ENCODE data around the gene UQCRH.
"Not testable (repeated sequence)": the region's sequence is repeated elsewhere in the genome, so short reads cannot be mapped to it uniquely, and the experiment has no call there.

Gene UQCRH

GRCh38 chr1:46300673-46301405 is 2.7 kb upstream of the UQCRH start:
- DNase-seq (ENCODE audit: low read depth in 2 of 2) = no peak

GRCh38 chr1:46301406-46301807 is 2.1 kb upstream of the UQCRH start:
- no peak for DNase-seq (ENCODE audit: low read depth in 2 of 2)

- peak in 1 of 2 donors; percentile 21 for DNase-seq (ENCODE audit: low read depth in 2 of 2)
Observed at GRCh38 chr1:46301808-46302640, 1.5 kb upstream of the UQCRH start.

- DNase-seq (ENCODE audit: low read depth in 2 of 2) = peak in 1 of 2 donors; percentile 21
Observed at GRCh38 chr1:46302641-46303037, 859 bp upstream of the UQCRH start.

GRCh38 chr1:46303872-46304326 is 401 bp downstream of the UQCRH start:
- DNase-seq (ENCODE audit: low read depth in 2 of 2) = no peak

- no peak for DNase-seq (ENCODE audit: low read depth in 2 of 2)
Observed at GRCh38 chr1:46306159-46306530, 2.6 kb downstream of the UQCRH start.

GRCh38 chr1:46309401-46310159 is 6.1 kb downstream of the UQCRH start:
- no peak for DNase-seq (ENCODE audit: low read depth in 2 of 2)

- DNase-seq (ENCODE audit: low read depth in 2 of 2) = no peak
Observed at GRCh38 chr1:46310321-46310720, 6.8 kb downstream of the UQCRH start.

GRCh38 chr1:46315669-46316403 is 12.3 kb downstream of the UQCRH start:
- no peak for DNase-seq (ENCODE audit: low read depth in 2 of 2)

- DNase-seq (ENCODE audit: low read depth in 2 of 2) = no peak
Observed at GRCh38 chr1:46317323-46317722, 13.8 kb downstream of the UQCRH start.

GRCh38 chr1:46319301-46319700 is 15.8 kb downstream of the UQCRH start:
- not testable (repeated sequence) for DNase-seq (ENCODE audit: low read depth in 2 of 2)

- not testable (repeated sequence) for DNase-seq (ENCODE audit: low read depth in 2 of 2)
Observed at GRCh38 chr1:46319960-46320914, 16.7 kb downstream of the UQCRH start.

GRCh38 chr1:46322191-46322590 is 18.7 kb downstream of the UQCRH start:
- DNase-seq (ENCODE audit: low read depth in 2 of 2) = not testable (repeated sequence)

- DNase-seq (ENCODE audit: low read depth in 2 of 2) = not testable (repeated sequence)
Observed at GRCh38 chr1:46325285-46326076, 22.0 kb downstream of the UQCRH start.

GRCh38 chr1:46328182-46328581 is 24.7 kb downstream of the UQCRH start:
- DNase-seq (ENCODE audit: low read depth in 2 of 2) = not testable (repeated sequence)

GRCh38 chr1:46329807-46330206 is 26.3 kb downstream of the UQCRH start:
- DNase-seq (ENCODE audit: low read depth in 2 of 2) = not testable (repeated sequence)

- DNase-seq (ENCODE audit: low read depth in 2 of 2) = not testable (repeated sequence)
Observed at GRCh38 chr1:46330381-46330780, 26.9 kb downstream of the UQCRH start.

- DNase-seq (ENCODE audit: low read depth in 2 of 2) = not testable (repeated sequence)
Observed at GRCh38 chr1:46331786-46332540, 28.5 kb downstream of the UQCRH start.
